ENCODE data around the gene FLOT2. TPM values are rescaled to one million over a fixed set of nuclear protein-coding genes. Genes with fewer than 3 reads are reported as not detected.
"Not testable (repeated sequence)": the region's sequence is repeated elsewhere in the genome, so short reads cannot be mapped to it uniquely, and the experiment has no call there.

FLOT2 gene
- polyA plus RNA-seq, 1 donor (not counting 4 experiments of a cell fraction or from before 2014, with no cell fraction given) = 67.2 TPM

GRCh38 chr17:28848667-28849066 lies 48.9 kb downstream of the FLOT2 start:
- H2AFZ ChIP-seq (ENCODE audit: control insufficient read depth, low read length); DNase-seq (ENCODE audit: low read depth, low spot score); FAIRE-seq: not testable (repeated sequence)

GRCh38 chr17:28846699-28847098 lies 50.8 kb downstream of the FLOT2 start:
- H3K4me1 ChIP-seq (ENCODE audit: control insufficient read depth, extremely low read depth, insufficient read depth, low read length); H3K9me1 ChIP-seq (ENCODE audit: control insufficient read depth, extremely low read depth, insufficient read depth, low read length); DNase-seq (ENCODE audit: low read depth, low spot score); H3K79me2 ChIP-seq (ENCODE audit: control insufficient read depth, insufficient read depth, low read length); H3K4me2 ChIP-seq (ENCODE audit: control insufficient read depth, extremely low read depth, insufficient read depth, low read depth, low read length); H3K4me3 ChIP-seq (ENCODE audit: control insufficient read depth in 2 of 3, extremely low read depth in 1 of 3, insufficient read depth in 2 of 3, low read depth in 1 of 3, low read length in 3 of 3); H3K27ac ChIP-seq (ENCODE audit: control insufficient read depth, insufficient read depth, low read length); H3K9ac ChIP-seq (ENCODE audit: control insufficient read depth, extremely low read depth, insufficient read depth, low read length); H2AFZ ChIP-seq (ENCODE audit: control insufficient read depth, low read length); H3K9me3 ChIP-seq (ENCODE audit: control insufficient read depth, low read depth, low read length); FAIRE-seq; dilution Hi-C loops (cut with MboI; ENCODE audit: extremely low pct_ligation_motif_present, low sequenced_read_pairs); H3K27me3 ChIP-seq (ENCODE audit: control insufficient read depth, extremely low read depth, insufficient read depth, low read length); H3K36me3 ChIP-seq (ENCODE audit: control insufficient read depth in 2 of 2, extremely low read depth in 1 of 2, insufficient read depth in 2 of 2, low read length in 2 of 2); H4K20me1 ChIP-seq (ENCODE audit: control insufficient read depth, extremely low read depth, insufficient read depth, low read length): not testable (repeated sequence)

More at GRCh38 chr17:28848667-28849066, 48.9 kb downstream of the FLOT2 start:
- H3K9me1 ChIP-seq (ENCODE audit: control insufficient read depth, extremely low read depth, insufficient read depth, low read length); H3K79me2 ChIP-seq (ENCODE audit: control insufficient read depth, insufficient read depth, low read length); H3K36me3 ChIP-seq (ENCODE audit: control insufficient read depth in 2 of 2, extremely low read depth in 1 of 2, insufficient read depth in 2 of 2, low read length in 2 of 2); H3K27ac ChIP-seq (ENCODE audit: control insufficient read depth, insufficient read depth, low read length); H3K9ac ChIP-seq (ENCODE audit: control insufficient read depth, extremely low read depth, insufficient read depth, low read length); H3K9me3 ChIP-seq (ENCODE audit: control insufficient read depth, low read depth, low read length); H3K4me3 ChIP-seq (ENCODE audit: control insufficient read depth in 2 of 3, extremely low read depth in 1 of 3, insufficient read depth in 2 of 3, low read depth in 1 of 3, low read length in 3 of 3); H3K4me1 ChIP-seq (ENCODE audit: control insufficient read depth, extremely low read depth, insufficient read depth, low read length); H4K20me1 ChIP-seq (ENCODE audit: control insufficient read depth, extremely low read depth, insufficient read depth, low read length); H3K27me3 ChIP-seq (ENCODE audit: control insufficient read depth, extremely low read depth, insufficient read depth, low read length); dilution Hi-C loops (cut with MboI; ENCODE audit: extremely low pct_ligation_motif_present, low sequenced_read_pairs); H3K4me2 ChIP-seq (ENCODE audit: control insufficient read depth, extremely low read depth, insufficient read depth, low read depth, low read length): not testable (repeated sequence)
- peak; percentile 37 to 52 (median 37) for TF ChIP-seq CTCF (optimal IDR thresholded peaks at IDR 0.05 in 1 of 3, IDR thresholded peaks at IDR 0.05 in 1 of 3, conservative IDR thresholded peaks at IDR 0.05 in 1 of 3; ENCODE audit: extremely low read depth in 1 of 3, insufficient read depth in 2 of 3, low read length in 3 of 3)

- Histone ChIP-seq H3K9me1 (ENCODE audit: control insufficient read depth, extremely low read depth, insufficient read depth, low read length) (no peaks in the 10 kb centered on the region), H3K4me2 (ENCODE audit: control insufficient read depth, extremely low read depth, insufficient read depth, low read depth, low read length) (no peak overlapping the region), H4K20me1 (ENCODE audit: control insufficient read depth, extremely low read depth, insufficient read depth, low read length) (no peaks in the 10 kb centered on the region), H3K36me3 (ENCODE audit: control insufficient read depth in 2 of 2, extremely low read depth in 1 of 2, insufficient read depth in 2 of 2, low read length in 2 of 2) (no peaks in the 10 kb centered on the region), H3K4me3 (ENCODE audit: control insufficient read depth in 2 of 3, extremely low read depth in 1 of 3, insufficient read depth in 2 of 3, low read depth in 1 of 3, low read length in 3 of 3) (no peak overlapping the region), H3K27ac (ENCODE audit: control insufficient read depth, insufficient read depth, low read length) (no peak overlapping the region), H3K9ac (ENCODE audit: control insufficient read depth, extremely low read depth, insufficient read depth, low read length) (no peak overlapping the region), H3K27me3 (ENCODE audit: control insufficient read depth, extremely low read depth, insufficient read depth, low read length) (no peaks in the 10 kb centered on the region), H3K79me2 (ENCODE audit: control insufficient read depth, insufficient read depth, low read length) (peaks cover 13% of the 10 kb centered on the region), H2AFZ (ENCODE audit: control insufficient read depth, low read length) (no peak overlapping the region), H3K9me3 (ENCODE audit: control insufficient read depth, low read depth, low read length) (no peaks in the 10 kb centered on the region), H3K4me1 (ENCODE audit: control insufficient read depth, extremely low read depth, insufficient read depth, low read length) (peaks cover 9% of the 10 kb centered on the region)
- dilution Hi-C loops (cut with MboI; ENCODE audit: extremely low pct_ligation_motif_present, low sequenced_read_pairs) = no loop called here
- no peak for FAIRE-seq
- DNase-seq (ENCODE audit: low read depth, low spot score) = no peak
- TF ChIP-seq CTCF (optimal IDR thresholded peaks at IDR 0.05 in 1 of 3, IDR thresholded peaks at IDR 0.05 in 1 of 3, conservative IDR thresholded peaks at IDR 0.05 in 1 of 3; ENCODE audit: extremely low read depth in 1 of 3, insufficient read depth in 2 of 3, low read length in 3 of 3) (no peak), EZH2 (IDR thresholded peaks at IDR 0.05; ENCODE audit: low read length) (no peak)
Observed at GRCh38 chr17:28846231-28846630, 51.3 kb downstream of the FLOT2 start.

Data from keratinocyte (primary cell).